ENCODE data around the gene TPSAB1.

The TPSAB1 gene

DNA sequence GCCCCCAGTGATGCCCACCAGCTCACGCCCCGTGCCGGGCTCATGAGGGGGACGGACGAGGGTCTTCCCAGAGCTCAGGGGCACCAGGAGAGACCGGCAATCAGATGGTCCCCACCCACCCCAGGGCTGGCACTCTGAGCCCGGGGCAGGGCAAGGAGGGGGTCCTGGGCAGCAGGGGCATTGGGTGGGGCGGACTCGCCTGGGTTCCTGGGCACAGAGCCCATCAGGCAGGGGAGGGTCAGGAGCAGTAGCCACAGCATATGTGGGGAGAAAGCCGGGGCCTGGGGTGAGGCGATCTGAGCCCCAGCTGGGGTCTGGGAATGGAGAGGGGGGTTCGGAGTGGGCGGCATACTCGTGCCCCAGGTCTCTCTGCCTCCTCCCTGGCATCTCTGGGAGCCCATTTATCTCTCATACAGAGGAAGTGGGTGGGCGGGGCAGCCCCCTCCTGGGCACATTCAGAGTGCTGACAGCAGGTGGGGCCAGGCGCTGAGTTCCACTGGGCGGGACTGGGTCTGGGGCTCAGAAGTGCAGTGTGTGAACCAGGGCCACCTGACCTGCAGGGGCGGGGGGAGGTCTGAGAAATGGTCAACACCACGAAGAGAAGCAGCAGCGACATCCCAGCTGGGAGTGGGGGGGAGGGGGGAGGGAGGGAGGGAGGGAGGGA, 48.4 kb downstream of the TPSAB1 start:
- DNase-seq: no peak

DNA sequence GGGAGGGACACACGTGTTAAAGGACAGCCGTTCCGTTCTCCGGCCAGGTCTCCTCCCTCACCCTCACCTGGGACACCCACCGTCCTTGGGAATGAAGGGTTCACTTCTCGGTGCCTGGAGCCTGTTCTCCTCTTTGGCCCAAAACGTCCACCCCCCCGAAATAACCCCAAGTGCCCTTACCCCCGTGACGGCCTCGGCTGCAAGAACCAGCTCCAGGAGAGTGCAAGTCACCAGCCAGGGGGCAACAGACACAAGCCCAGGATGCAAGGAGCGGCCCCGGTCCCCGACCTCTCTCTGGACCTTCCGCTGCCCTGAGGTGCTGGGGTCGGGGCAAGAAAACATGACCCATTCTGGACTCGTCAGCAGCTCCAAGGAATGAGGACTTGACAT, 49.0 kb downstream of the TPSAB1 start:
- no peak for DNase-seq

DNA sequence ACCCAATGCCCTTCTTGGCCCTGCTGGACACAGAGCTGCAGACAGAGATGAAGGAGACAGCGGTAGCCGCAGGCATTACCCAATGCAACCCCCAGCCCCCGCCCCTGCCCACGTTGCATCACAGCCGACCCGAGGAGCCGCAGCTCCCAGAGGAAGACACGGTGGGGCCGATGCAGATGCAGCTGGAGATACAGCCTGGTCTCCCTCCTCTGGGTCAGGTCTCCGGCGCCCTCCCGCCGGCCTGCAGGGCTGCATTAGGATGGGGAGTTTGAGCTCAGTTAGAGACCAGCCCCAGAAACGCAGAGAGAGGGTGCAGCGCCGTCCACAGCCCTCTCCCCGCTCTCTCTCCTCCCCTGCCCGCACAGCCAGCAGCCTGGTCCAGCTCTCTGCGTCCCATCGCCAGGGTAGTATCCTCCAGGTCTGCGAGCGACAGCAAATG, 49.6 kb downstream of the TPSAB1 start:
- DNase-seq: no peak

DNA sequence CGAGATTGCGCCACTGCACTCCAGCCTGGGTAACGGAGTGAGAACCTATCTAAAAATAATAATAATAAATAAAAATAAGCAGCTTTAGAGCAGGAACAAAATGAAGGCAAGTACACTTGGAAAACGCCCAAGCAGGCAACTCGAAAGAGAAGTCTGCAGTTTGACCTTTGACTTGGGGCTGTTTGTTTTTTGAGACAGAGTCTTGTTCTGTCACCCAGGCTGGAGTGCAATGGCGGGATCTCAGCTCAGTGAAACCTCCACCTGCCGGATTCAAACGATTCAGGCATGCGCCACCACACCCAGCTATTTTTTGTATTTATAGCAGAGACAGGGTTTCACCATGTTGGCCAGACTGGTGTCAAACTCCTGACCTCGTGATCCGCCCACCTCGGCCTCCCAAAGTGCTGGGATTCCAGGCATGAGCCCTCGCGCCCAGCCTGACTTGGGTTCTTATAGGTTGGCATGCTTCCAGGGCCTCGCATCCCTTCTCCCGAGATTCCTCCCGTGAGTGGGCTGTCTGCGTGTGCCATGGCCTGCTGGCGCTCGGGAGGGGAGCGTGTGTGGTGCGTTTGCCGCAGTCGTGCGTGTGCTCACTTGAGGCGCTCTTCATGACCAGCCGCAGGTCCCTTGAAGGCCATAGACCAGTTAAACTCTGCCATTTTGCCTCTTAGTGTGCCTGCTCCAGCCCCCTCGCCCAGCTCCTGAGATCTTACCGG, 50.5 kb downstream of the TPSAB1 start:
- no peak for DNase-seq

DNA sequence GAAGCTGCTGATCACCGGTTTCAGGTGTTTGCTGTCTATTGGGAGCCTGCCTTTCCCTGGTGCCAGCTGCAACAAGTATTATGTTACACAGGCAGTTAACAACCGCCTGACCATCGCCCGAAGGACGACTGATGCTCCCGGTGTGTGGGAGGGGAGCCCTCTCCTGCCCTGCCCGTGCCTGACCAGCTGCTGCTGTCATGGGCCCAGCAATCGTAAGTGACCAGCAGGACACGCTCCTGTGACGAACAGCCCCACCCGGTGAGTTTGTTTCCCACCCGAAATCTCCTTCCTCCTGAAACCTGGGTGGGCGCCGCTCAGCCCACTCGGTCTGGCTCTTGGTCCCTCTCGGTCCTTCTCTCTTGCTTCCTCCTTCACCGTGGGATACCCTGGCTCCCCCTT, 51.1 kb downstream of the TPSAB1 start:
- no peak for DNase-seq

Data from bone marrow (tissue), 2 donors.